Neutrophil (primary cell): Measurements from ENCODE around the gene ACKR1.

Experiments used
- H3K27ac ChIP-seq: fragments of 200-600 bp; sonication (generic); 2 replicates; pipeline ENCODE4 v1.5.1; 2016; ENCODE audit warnings: mild to moderate bottlenecking, moderate library complexity
- H3K27me3 ChIP-seq: fragments of 200-600 bp; sonication (generic); 2 replicates; pipeline ENCODE4 v1.6.0; 2016; ENCODE audit warnings: mild to moderate bottlenecking
- H3K36me3 ChIP-seq: fragments of 200-600 bp; sonication (generic); 2 replicates; pipeline ENCODE4 v1.5.1; 2017
- H3K4me1 ChIP-seq, 2 experiments: fragments of 200-600 bp in 1 of 2; sonication (generic) in 1 of 2; 1 replicate in 1 of 2; 2 replicates in 1 of 2; pipeline versions ENCODE4 v1.5.1 to v1.6.1; 2013 to 2016; ENCODE audit warnings: low read depth in 1 of 2, low read length in 1 of 2, mild to moderate bottlenecking in 1 of 2, moderate library complexity in 1 of 2; ENCODE audit not compliant: control insufficient read depth in 1 of 2, insufficient read depth in 1 of 2
- H3K4me3 ChIP-seq, 2 experiments: fragments of 200-600 bp in 1 of 2; sonication (generic) in 1 of 2; 1 replicate in 1 of 2; 2 replicates in 1 of 2; pipeline ENCODE4 v1.5.1; 2013 to 2016; ENCODE audit warnings: low read depth in 1 of 2, low read length in 1 of 2, mild to moderate bottlenecking in 1 of 2, moderate library complexity in 1 of 2
- H3K9me3 ChIP-seq: fragments of 200-600 bp; sonication (generic); 2 replicates; pipeline ENCODE4 v1.5.1; 2016
- CTCF ChIP-seq: fragments of 200-600 bp; sonication (generic); IDR thresholded peaks from 2 replicates; pipeline ENCODE4 v1.5.1; 2016; ENCODE audit warnings: antibody characterized with exemption

The ACKR1 gene

GRCh38 chr1:159228554-159228953 lies 23.9 kb downstream of the ACKR1 start:
- Histone ChIP-seq H3K9me3 (no peaks in the 10 kb centered on the region), H3K36me3 (no peaks in the 10 kb centered on the region), H3K4me3 (no peak overlapping the region), H3K4me1 (no peaks in the 10 kb centered on the region), H3K27ac (no peak overlapping the region), H3K27me3 (no peaks in the 10 kb centered on the region)
- TF ChIP-seq CTCF, result no peak

- Histone ChIP-seq H3K4me1 (no peaks in the 10 kb centered on the region), H3K27ac (no peak overlapping the region), H3K9me3 (no peaks in the 10 kb centered on the region), H3K4me3 (no peak overlapping the region), H3K36me3 (no peaks in the 10 kb centered on the region), H3K27me3 (no peaks in the 10 kb centered on the region)
- no peak for TF ChIP-seq CTCF
Measured at GRCh38 chr1:159229260-159229885, 24.7 kb downstream of the ACKR1 start.

GRCh38 chr1:159229896-159230295 lies 25.2 kb downstream of the ACKR1 start:
- TF ChIP-seq CTCF, result no peak
- Histone ChIP-seq H3K36me3 (no peaks in the 10 kb centered on the region), H3K27me3 (no peaks in the 10 kb centered on the region), H3K27ac (no peak overlapping the region), H3K4me1 (no peaks in the 10 kb centered on the region), H3K4me3 (no peak overlapping the region), H3K9me3 (no peaks in the 10 kb centered on the region)

GRCh38 chr1:159239551-159240220 lies 35.0 kb downstream of the ACKR1 start:
- no peak for TF ChIP-seq CTCF
- H3K27me3 ChIP-seq, result no peaks in the 10 kb centered on the region
- H3K36me3 ChIP-seq, result no peaks in the 10 kb centered on the region
- H3K27ac ChIP-seq, result no peak overlapping the region
- no peaks in the 10 kb centered on the region for H3K4me1 ChIP-seq
- H3K4me3 ChIP-seq, result no peak overlapping the region
- no peaks in the 10 kb centered on the region for H3K9me3 ChIP-seq

- peaks cover 3% of the 10 kb centered on the region for H3K9me3 ChIP-seq
- H3K27ac ChIP-seq, result no peak overlapping the region
- TF ChIP-seq CTCF, result no peak
- no peaks in the 10 kb centered on the region for H3K4me1 ChIP-seq
- H3K36me3 ChIP-seq, result no peaks in the 10 kb centered on the region
- no peak overlapping the region for H3K4me3 ChIP-seq
- H3K27me3 ChIP-seq, result no peaks in the 10 kb centered on the region
Measured at GRCh38 chr1:159247266-159247665, 42.6 kb downstream of the ACKR1 start.
